GM12878 (cell line): ENCODE data around the gene SLC13A3. TPM values are rescaled to one million over a fixed set of nuclear protein-coding genes. Genes with fewer than 3 reads are reported as not detected.

Experiments used
- ATAC-seq: fragments of 200-7000 bp; cut with Tn5 transposase; 3 replicates; pipeline ENCODE4 v1.9.1; 2020; ENCODE audit warnings: mild to moderate bottlenecking, moderate library complexity
- BruUV-seq: library from RNA; stranded (reverse); fragments of 400-500 nt; replicated peaks from 2 replicates; lab custom pipeline; 2021; lab: Mats Ljungman, UMichigan
- CTCF ChIA-PET: fragments of 300-600 bp; sonication (Branson Sonifier 250); formaldehyde crosslinking; extraction: SDS; loops from one replicate; lab custom pipeline; 2021; ENCODE audit warnings: inconsistent platforms; lab: Yijun Ruan, JAX
- POLR2A ChIA-PET: fragments of 350-600 bp; formaldehyde crosslinking; extraction: SDS; loops from one replicate; lab custom pipeline; 2021; ENCODE audit warnings: inconsistent platforms; lab: Charles Lee
- RAD21 ChIA-PET: fragments of 300-600 bp; sonication (Branson Sonifier 250); formaldehyde crosslinking; loops from one replicate; lab custom pipeline; 2023; ENCODE audit warnings: antibody characterized with exemption; ENCODE audit not compliant: unreplicated experiment; lab: Charles Lee
- SMC1A ChIA-PET: fragments of 300-600 bp; sonication (Branson Sonifier 250); formaldehyde crosslinking; loops from one replicate; lab custom pipeline; 2023; ENCODE audit not compliant: unreplicated experiment, uncharacterized antibody; lab: Charles Lee
- DNase-seq: peaks from one replicate; pipeline ENCODE4 v3.0.0-alpha.2; 2011; ENCODE audit warnings: low read depth, low spot score
- FAIRE-seq: peaks from 3 replicates; lab custom pipeline; 2011; peaks lifted over from hg19 to GRCh38; lab: Jason Lieb, UNC
- H2AFZ ChIP-seq: 2 replicates; pipeline ENCODE4 v1.6.0; 2011; ENCODE audit warnings: low read depth, low read length, control low read depth; ENCODE audit not compliant: control insufficient read depth
- H3K27ac ChIP-seq: 2 replicates; pipeline ENCODE4 v1.5.1; 2011; ENCODE audit warnings: control low read depth; ENCODE audit not compliant: control insufficient read depth, insufficient read depth
- H3K27me3 ChIP-seq, 2 experiments: replicated peaks in 1 of 2; 2 replicates each; pipeline versions ENCODE4 v1.6.0 to v1.6.1; 2011; ENCODE audit warnings: low read length in 1 of 2; ENCODE audit not compliant: control insufficient read depth in 2 of 2, insufficient read depth in 2 of 2
- H3K36me3 ChIP-seq, 2 experiments: 2 replicates each; pipeline ENCODE4 v1.5.1; 2011; ENCODE audit warnings: low read length in 1 of 2; ENCODE audit not compliant: control insufficient read depth in 2 of 2, insufficient read depth in 2 of 2
- H3K4me1 ChIP-seq: 2 replicates; pipeline ENCODE4 v1.6.1; 2011; ENCODE audit warnings: mild to moderate bottlenecking, low read length, moderate library complexity, mixed read lengths; ENCODE audit not compliant: control insufficient read depth, insufficient read depth
- H3K4me2 ChIP-seq: 2 replicates; pipeline ENCODE4 v1.6.0; 2011; ENCODE audit warnings: control low read depth; ENCODE audit not compliant: control insufficient read depth, insufficient read depth
- H3K4me3 ChIP-seq: fragments of 200-600 bp; sonication (generic); 2 replicates; pipeline ENCODE4 v1.5.1; 2016
- H3K79me2 ChIP-seq: 2 replicates; pipeline ENCODE4 v1.6.0; 2011; ENCODE audit warnings: low read length; ENCODE audit not compliant: control insufficient read depth, insufficient read depth
- H3K9ac ChIP-seq: 2 replicates; pipeline ENCODE4 v1.8.0; 2011; ENCODE audit warnings: low read length, control low read depth, mixed read lengths; ENCODE audit not compliant: control insufficient read depth, insufficient read depth
- H3K9me3 ChIP-seq: replicated peaks from 3 replicates; pipeline ENCODE4 v1.5.1; 2011; ENCODE audit warnings: mild to moderate bottlenecking, low read length; ENCODE audit not compliant: control insufficient read depth, insufficient read depth
- H4K20me1 ChIP-seq: 2 replicates; pipeline ENCODE4 v1.6.0; 2011; ENCODE audit not compliant: control insufficient read depth, insufficient read depth
- BHLHE40 ChIP-seq, 2 experiments: fragments of 450-650 bp in 1 of 2; IDR thresholded peaks; 2 replicates each; pipeline ENCODE4 v1.6.1; 2011 to 2017; ENCODE audit warnings: low read depth in 2 of 2, borderline replicate concordance in 1 of 2, improper control_type of control experiment in 1 of 2, low read length in 1 of 2, mild to moderate bottlenecking in 1 of 2
- EED ChIP-seq: sonication (generic); IDR thresholded peaks from 2 replicates; pipeline ENCODE4 v1.6.1; 2016; ENCODE audit warnings: antibody characterized with exemption, low read depth
- HDAC2 ChIP-seq: fragments of 200-600 bp; sonication (generic); IDR thresholded peaks from 2 replicates; pipeline ENCODE4 v1.6.1; 2017
- JUND ChIP-seq: IDR thresholded peaks from 2 replicates; pipeline ENCODE4 v1.6.1; 2012; ENCODE audit warnings: low read depth, mild to moderate bottlenecking, low read length, improper control_type of control experiment, moderate library complexity
- MEF2A ChIP-seq: IDR thresholded peaks from 2 replicates; pipeline ENCODE4 v1.6.1; 2011; ENCODE audit warnings: low read depth, mild to moderate bottlenecking, low read length, moderate library complexity; ENCODE audit not compliant: insufficient read depth
- MEF2B ChIP-seq: fragments of 450-650 bp; IDR thresholded peaks from 2 replicates; pipeline ENCODE4 v1.6.1; 2018; ENCODE audit warnings: mild to moderate bottlenecking, moderate library complexity; ENCODE audit not compliant: partially characterized antibody, poor library complexity, severe bottlenecking
- MTA3 ChIP-seq: IDR thresholded peaks from 2 replicates; pipeline ENCODE4 v1.6.1; 2012; ENCODE audit warnings: low read length, inconsistent platforms, borderline replicate concordance
- NR2F1 ChIP-seq: fragments of 450-650 bp; conservative IDR thresholded peaks from 2 replicates; pipeline ENCODE4 v1.6.1; 2017; ENCODE audit warnings: mild to moderate bottlenecking
- RFX5 ChIP-seq: IDR thresholded peaks from 2 replicates; pipeline ENCODE4 v1.6.1; 2011; ENCODE audit warnings: low read depth, low read length, improper control_type of control experiment
- TCF12 ChIP-seq: IDR thresholded peaks from 2 replicates; pipeline ENCODE4 v1.6.1; 2011; ENCODE audit warnings: low read depth, mild to moderate bottlenecking, low read length
- ZZZ3 ChIP-seq: IDR thresholded peaks from 2 replicates; pipeline ENCODE4 v1.6.1; 2011; ENCODE audit warnings: low read depth; ENCODE audit not compliant: control insufficient read depth, insufficient read length
- WGBS: methylation state at CpG from one replicate; pipeline ENCODE4 v1.1.6; 2016; ENCODE audit warnings: low lambda C conversion rate; ENCODE audit not compliant: insufficient replicate concordance, insufficient coverage; ENCODE audit errors: missing lambda C conversion rate; 5-methylcytosine and 5-hydroxymethylcytosine counted together
- in situ Hi-C: fragments of 300-500 bp; cut with MboI; formaldehyde crosslinking; loops from 9 replicates; pipeline ENCODE4 v1.14.3; 2018; ENCODE audit warnings: mixed read lengths
- intact Hi-C: fragments of 100-400 bp; cut with micrococcal nuclease; formaldehyde crosslinking; loops from one replicate; pipeline ENCODE4 v1.14.2; 2022; ENCODE audit not compliant: unreplicated experiment
- polyA plus RNA-seq, 11 experiments: library from polyadenylated mRNA; depleted of rRNA in 4 of 11; unstranded in 6 of 11; stranded (reverse) in 5 of 11; fragments of >200 nt; fragmentation: Nextera tagmentation in 4 of 11; fragmentation: Illumina TruSeq in 1 of 11; extraction: Ambion mirVana in 4 of 11; extraction: Trizol in 1 of 11; gene quantifications; 1 replicate in 1 of 11; 2 replicates in 10 of 11; pipeline versions ENCODE4 v1.2.1 to v1.2.3, GENCODE V29; 2011 to 2016; ENCODE audit warnings: inconsistent platforms in 2 of 11, missing spikeins in 2 of 11, low read depth in 1 of 11
- total RNA-seq, 4 experiments: library from RNA; depleted of rRNA in 3 of 4; stranded (reverse); fragments of >200 nt in 3 of 4; fragmentation: Illumina TruSeq in 1 of 4; extraction: Trizol in 1 of 4; gene quantifications; 2 replicates each; pipeline versions ENCODE4 v1.2.1 to v1.2.3, GENCODE V29; 2013 to 2021
- TF ChIP-seq, protein P1 (sequence below): IDR thresholded peaks from 2 replicates; pipeline ENCODE4 v1.6.1; 2011; ENCODE audit warnings: borderline replicate concordance, low read depth, mild to moderate bottlenecking, moderate library complexity, low read length; ENCODE audit not compliant: insufficient read depth, poor library complexity, severe bottlenecking
- TF ChIP-seq, protein P2 (sequence below): fragments of 450-650 bp; IDR thresholded peaks from 2 replicates; pipeline ENCODE4 v1.6.1; 2014; ENCODE audit warnings: mild to moderate bottlenecking

The SLC13A3 gene
- total and polyA plus RNA-seq, 10 of the 15 experiments (the other 5 are each of a cell fraction or from before 2014, with no cell fraction given): 0.03 to 0.76 (median 0.07) TPM; not detected in 4

DNA sequence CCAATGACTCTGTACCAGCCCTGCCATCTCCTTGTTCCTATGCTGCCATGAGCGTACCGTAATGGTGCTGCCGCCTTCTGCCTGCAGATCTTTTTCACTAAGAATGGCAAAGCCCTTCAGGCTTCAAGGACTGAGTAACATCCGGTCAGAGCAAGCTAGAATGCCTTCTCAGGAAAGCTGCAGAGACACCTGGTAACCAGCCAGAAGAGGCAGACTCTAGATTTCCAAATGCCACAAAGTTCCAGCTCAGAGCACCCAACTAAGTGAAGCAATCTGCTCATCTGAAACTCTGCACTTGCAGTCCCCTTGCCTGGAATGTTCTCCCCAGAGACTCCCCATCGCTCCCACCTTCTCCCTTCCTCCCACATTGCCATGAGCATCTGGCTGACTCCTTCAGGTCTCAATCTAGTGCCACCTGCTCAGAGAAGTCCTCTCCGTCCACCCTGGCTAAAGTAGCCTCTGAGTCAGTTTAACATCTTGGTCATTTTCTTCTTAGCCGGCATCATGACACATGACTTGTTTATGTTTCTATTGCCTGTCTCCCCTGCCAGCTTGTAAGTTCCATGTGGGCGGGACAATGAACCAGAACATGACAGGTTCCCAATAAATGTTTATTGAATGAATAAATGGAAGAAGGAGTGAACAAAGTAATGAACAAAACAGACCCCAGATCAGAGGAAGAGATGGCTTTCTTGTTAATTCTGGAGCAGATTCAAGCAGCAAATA, 93.9 kb downstream of the SLC13A3 start (continued):
- TF ChIP-seq JUND (no peak), RFX5 (no peak)
- TF ChIP-seq, protein P1, sequence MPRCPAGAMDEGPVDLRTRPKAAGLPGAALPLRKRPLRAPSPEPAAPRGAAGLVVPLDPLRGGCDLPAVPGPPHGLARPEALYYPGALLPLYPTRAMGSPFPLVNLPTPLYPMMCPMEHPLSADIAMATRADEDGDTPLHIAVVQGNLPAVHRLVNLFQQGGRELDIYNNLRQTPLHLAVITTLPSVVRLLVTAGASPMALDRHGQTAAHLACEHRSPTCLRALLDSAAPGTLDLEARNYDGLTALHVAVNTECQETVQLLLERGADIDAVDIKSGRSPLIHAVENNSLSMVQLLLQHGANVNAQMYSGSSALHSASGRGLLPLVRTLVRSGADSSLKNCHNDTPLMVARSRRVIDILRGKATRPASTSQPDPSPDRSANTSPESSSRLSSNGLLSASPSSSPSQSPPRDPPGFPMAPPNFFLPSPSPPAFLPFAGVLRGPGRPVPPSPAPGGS: no peak
- TF ChIP-seq, protein P2, sequence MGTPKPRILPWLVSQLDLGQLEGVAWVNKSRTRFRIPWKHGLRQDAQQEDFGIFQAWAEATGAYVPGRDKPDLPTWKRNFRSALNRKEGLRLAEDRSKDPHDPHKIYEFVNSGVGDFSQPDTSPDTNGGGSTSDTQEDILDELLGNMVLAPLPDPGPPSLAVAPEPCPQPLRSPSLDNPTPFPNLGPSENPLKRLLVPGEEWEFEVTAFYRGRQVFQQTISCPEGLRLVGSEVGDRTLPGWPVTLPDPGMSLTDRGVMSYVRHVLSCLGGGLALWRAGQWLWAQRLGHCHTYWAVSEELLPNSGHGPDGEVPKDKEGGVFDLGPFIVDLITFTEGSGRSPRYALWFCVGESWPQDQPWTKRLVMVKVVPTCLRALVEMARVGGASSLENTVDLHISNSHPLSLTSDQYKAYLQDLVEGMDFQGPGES: no peak
- TF ChIP-seq, all 136 proteins: peak for 0

DNA sequence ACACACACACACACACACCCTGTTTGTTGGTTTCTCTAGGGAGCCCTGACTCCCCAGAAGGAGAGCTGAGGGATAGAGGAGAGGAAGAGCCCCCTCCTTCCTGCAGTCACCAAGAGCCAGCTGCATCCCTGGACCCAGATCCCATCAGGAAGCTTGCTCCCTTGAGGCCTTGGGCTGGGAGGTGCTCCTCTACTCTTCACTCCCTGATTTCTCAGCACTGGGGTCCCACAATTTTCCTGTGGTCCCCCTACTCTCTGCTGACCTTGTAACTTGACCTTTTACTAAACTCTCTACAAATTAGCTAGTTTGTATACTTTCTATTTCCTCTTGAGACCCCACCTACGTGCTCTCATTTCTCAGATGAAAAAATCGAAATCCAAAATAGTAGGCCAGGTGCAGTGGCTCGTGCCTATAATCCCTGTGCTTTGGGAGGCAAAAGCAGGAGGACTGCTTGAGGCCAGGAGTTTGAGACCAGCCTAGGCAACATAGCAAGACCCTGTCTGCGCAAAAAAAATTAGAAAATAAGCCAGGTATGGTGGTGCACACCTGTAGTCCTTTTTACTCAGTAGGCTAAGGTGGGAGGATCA, 95.8 kb downstream of the SLC13A3 start:
- ChIA-PET CTCF (interaction anchor here (1.2 to 3.2 kb wide), 3 partner anchors 9 to 205 kb away, joined by 3 to 12 read pairs (median 10); no protein-coding TSS in a partner anchor), RAD21 (interaction anchor here (0.7 kb wide), 1 partner anchor 11 kb away, joined by 3 read pairs; no protein-coding TSS in a partner anchor), SMC1A (interaction anchor here (0.6 to 0.9 kb wide), 3 partner anchors 11 to 1097 kb away, joined by 3 read pairs; no protein-coding TSS in a partner anchor), POLR2A (interaction anchor here (1.2 kb wide), 1 partner anchor 134 kb away, joined by 4 read pairs; the partner anchor contains the start of gene TP53RK)
- Histone ChIP-seq H3K9ac (no peak overlapping the region), H3K27ac (peak overlapping the region; percentile 16; the same call in 1 of the 2 replicates), H3K4me1 (peaks cover 58% of the 10 kb centered on the region), H2AFZ (no peak overlapping the region), H3K4me2 (no peak overlapping the region), H3K79me2 (no peaks in the 10 kb centered on the region), H3K36me3 (no peaks in the 10 kb centered on the region), H4K20me1 (no peaks in the 10 kb centered on the region), H3K27me3 (no peaks in the 10 kb centered on the region), H3K4me3 (no peak overlapping the region), H3K9me3 (no peaks in the 10 kb centered on the region)
- intact Hi-C loops: no loop called here
- DNase-seq: no peak
- no TSS peak for BruUV-seq
- in situ Hi-C loops: loop anchor here (10.0 kb wide), 1 partner anchor 129 kb away; the partner anchor contains the start of gene TP53RK
- TF ChIP-seq MEF2A (0 out of 2 replicates have a peak, but pooled peaks have one; percentile 24), HDAC2 (no peak), NR2F1 (peak; percentile 63), MTA3 (no peak), MEF2B (peak; percentile 28), TCF12 (no peak), EED (peak; percentile 71), ZZZ3 (no peak), BHLHE40 (IDR thresholded peaks at IDR 0.05; ENCODE audit: borderline replicate concordance in 1 of 2, low read depth in 2 of 2, low read length in 1 of 2) (peak; percentile 18 to 32; a peak in 1 of 4 replicates)
- FAIRE-seq: no peak
- ATAC-seq: no peak
- 25% methylated on average over 4 of the region's 4 CpGs for WGBS
